Left cardiac atrium (tissue), 4 donors: ENCODE measurements around the gene SLIT1. TPM values are rescaled to one million over a fixed set of nuclear protein-coding genes. Genes with fewer than 3 reads are reported as not detected.
A peak's percentile ranks its signal among the peaks of the same experiment; 100 is the strongest.

Experiments used
- ATAC-seq, 2 donors: fragments of 200-7000 bp; cut with Tn5 transposase; one replicate each; pipeline ENCODE4 v1.9.1; 2020; ENCODE audit warnings: mild to moderate bottlenecking in 2 of 2, moderate library complexity in 2 of 2
- DNase-seq: peaks from one replicate; pipeline ENCODE4 v3.0.0-alpha.2; 2020
- intact Hi-C, 2 donors: fragments of 100-400 bp; cut with DNase I; formaldehyde crosslinking; loops; one replicate each; pipeline versions ENCODE4 v1.14.1 to v1.15.1; 2022 to 2023
- total RNA-seq, 2 donors: library from RNA; stranded (reverse); fragmentation: NEBNext Ultra II Directional; extraction: Animal tissue kit (Norgen Biotek cat#: 25700); gene quantifications; one replicate each; pipeline ENCODE4 v1.2.1, GENCODE V29; 2021
- donor health status: DM: no; HTN: yes; CAD: no.
- donor health status: DM: no; HTN: yes; CAD: no; lungs with severe emphysema.
- donor health status: DM: yes; HTN: yes; CAD: no.
- donor health status: Dilated cardiomyopathy.

SLIT1 gene
- total RNA-seq, 2 donors from 2014 or later = 0.24 to 0.31 TPM

- intact Hi-C loops = no loop called here
- ATAC-seq (no peak), DNase-seq (no peak)
These were observed 125.2 kb downstream of the SLIT1 start for GRCh38 chr10:97060441-97061084.

GRCh38 chr10:97059872-97060205 lies 125.9 kb downstream of the SLIT1 start:
- ATAC-seq (no peak), DNase-seq (no peak)
- intact Hi-C loops = no loop called here

GRCh38 chr10:97059006-97059871 lies 126.5 kb downstream of the SLIT1 start:
- ATAC-seq = no peak
- intact Hi-C loops = no loop called here
- DNase-seq = no peak

- intact Hi-C loops = no loop called here
- DNase-seq (no peak), ATAC-seq (peak; percentile 51 to 82)
These were observed 127.2 kb downstream of the SLIT1 start for GRCh38 chr10:97058521-97058920.

GRCh38 chr10:97057491-97058235 lies 128.1 kb downstream of the SLIT1 start:
- ATAC-seq (no peak), DNase-seq (no peak)
- intact Hi-C loops = no loop called here

- no peak for ATAC-seq
- intact Hi-C loops = no loop called here
- DNase-seq = no peak
These were observed 129.6 kb downstream of the SLIT1 start for GRCh38 chr10:97056003-97056630.

- DNase-seq = no peak
- intact Hi-C loops = no loop called here
- ATAC-seq = no peak
These were observed 132.5 kb downstream of the SLIT1 start for GRCh38 chr10:97053276-97053675.

- DNase-seq (no peak), ATAC-seq (no peak)
- intact Hi-C loops = no loop called here
These were observed 134.7 kb downstream of the SLIT1 start for GRCh38 chr10:97050956-97051496.

GRCh38 chr10:97050205-97050745 lies 135.5 kb downstream of the SLIT1 start:
- ATAC-seq (no peak), DNase-seq (no peak)
- intact Hi-C loops = no loop called here

GRCh38 chr10:97049670-97050069 lies 136.1 kb downstream of the SLIT1 start:
- ATAC-seq (no peak), DNase-seq (no peak)
- intact Hi-C loops = no loop called here

- intact Hi-C loops = no loop called here
- ATAC-seq = no peak
- DNase-seq = no peak
These were observed 136.9 kb downstream of the SLIT1 start for GRCh38 chr10:97048649-97049427.

- ATAC-seq (no peak), DNase-seq (no peak)
- intact Hi-C loops = no loop called here
These were observed 138.0 kb downstream of the SLIT1 start for GRCh38 chr10:97047788-97048187.

- no peak for DNase-seq
- no peak for ATAC-seq
- intact Hi-C loops = no loop called here
These were observed 138.5 kb downstream of the SLIT1 start for GRCh38 chr10:97047083-97047736.

- peak in 1 of 2 donors; percentile 19 for ATAC-seq
- no peak for DNase-seq
- intact Hi-C loops = no loop called here
These were observed 139.2 kb downstream of the SLIT1 start for GRCh38 chr10:97046456-97047082.

- intact Hi-C loops = no loop called here
- DNase-seq (no peak), ATAC-seq (no peak)
These were observed 142.2 kb downstream of the SLIT1 start for GRCh38 chr10:97043563-97043855.

GRCh38 chr10:97042716-97043562 lies 142.8 kb downstream of the SLIT1 start:
- ATAC-seq (no peak), DNase-seq (no peak)
- intact Hi-C loops = no loop called here

GRCh38 chr10:97042081-97042480 lies 143.7 kb downstream of the SLIT1 start:
- ATAC-seq (no peak), DNase-seq (no peak)
- intact Hi-C loops = no loop called here
